Testis (tissue), 3 donors: ENCODE results near the gene MAGED2. TPM values are rescaled to one million over a fixed set of nuclear protein-coding genes. Genes with fewer than 3 reads are reported as not detected.
"Not testable (repeated sequence)": the region's sequence is repeated elsewhere in the genome, so short reads cannot be mapped to it uniquely, and the experiment has no call there.

Experiments used
- DNase-seq: peaks from one replicate; pipeline ENCODE4 v3.0.0-alpha.2; 2019
- H3K27ac ChIP-seq, 2 donors: fragments of 200-600 bp; sonication (generic); one replicate each; pipeline ENCODE4 v1.5.1; 2019
- H3K27me3 ChIP-seq: fragments of 200-600 bp; sonication (generic); one replicate; pipeline ENCODE4 v1.5.1; 2019
- H3K36me3 ChIP-seq: fragments of 200-600 bp; sonication (generic); one replicate; pipeline ENCODE4 v1.5.1; 2017; ENCODE audit warnings: low read depth; ENCODE audit errors: missing control alignments
- H3K4me1 ChIP-seq: fragments of 200-600 bp; sonication (generic); one replicate; pipeline ENCODE4 v1.5.1; 2019
- H3K4me3 ChIP-seq, 2 donors: fragments of 200-600 bp; sonication (generic); one replicate each; pipeline ENCODE4 v1.5.1; 2017 to 2019
- H3K9me3 ChIP-seq: fragments of 200-600 bp; sonication (generic); one replicate; pipeline ENCODE4 v1.5.1; 2017
- POLR2A ChIP-seq: fragments of 450-650 bp; IDR thresholded peaks from one replicate; pipeline ENCODE4 v1.6.1; 2017; ENCODE audit warnings: antibody characterized with exemption, mild to moderate bottlenecking, moderate library complexity
- WGBS, 2 donors: methylation state at CpG; one replicate each; pipeline ENCODE4 v1.1.5; 2018; 5-methylcytosine and 5-hydroxymethylcytosine counted together
- intact Hi-C: fragments of 100-400 bp; cut with DNase I; formaldehyde crosslinking; loops from one replicate; pipeline ENCODE4 v1.15.1; 2023; ENCODE audit warnings: low total_unique reads
- polyA plus RNA-seq: library from polyadenylated mRNA; stranded (reverse); fragments of 350-450 nt; fragmentation: Illumina TruSeq; extraction: RNeasy Lipid Tissue Mini Kit (QIAGEN cat#74804); gene quantifications from one replicate; pipeline ENCODE4 v1.2.3, GENCODE V29; 2014; ENCODE audit warnings: low read depth, low replicate concordance; ENCODE audit not compliant: insufficient read depth
- total RNA-seq, 2 donors: library from RNA; depleted of rRNA; stranded (reverse); fragments of >200 nt; gene quantifications; one replicate each; pipeline ENCODE4 v1.2.3, GENCODE V29; 2016
- TF ChIP-seq, protein P1 (sequence below), 3 experiments: fragments of 450-650 bp in 2 of 3; fragments of 200-600 bp in 1 of 3; sonication (generic) in 1 of 3; IDR thresholded peaks; one replicate each; pipeline ENCODE4 v1.5.1; 2016 to 2019; ENCODE audit warnings: antibody characterized with exemption in 3 of 3, mild to moderate bottlenecking in 2 of 3, moderate library complexity in 1 of 3

MAGED2 gene
- total and polyA plus RNA-seq, 3 donors from 2014 or later = 179 to 288 (median 206) TPM

DNA sequence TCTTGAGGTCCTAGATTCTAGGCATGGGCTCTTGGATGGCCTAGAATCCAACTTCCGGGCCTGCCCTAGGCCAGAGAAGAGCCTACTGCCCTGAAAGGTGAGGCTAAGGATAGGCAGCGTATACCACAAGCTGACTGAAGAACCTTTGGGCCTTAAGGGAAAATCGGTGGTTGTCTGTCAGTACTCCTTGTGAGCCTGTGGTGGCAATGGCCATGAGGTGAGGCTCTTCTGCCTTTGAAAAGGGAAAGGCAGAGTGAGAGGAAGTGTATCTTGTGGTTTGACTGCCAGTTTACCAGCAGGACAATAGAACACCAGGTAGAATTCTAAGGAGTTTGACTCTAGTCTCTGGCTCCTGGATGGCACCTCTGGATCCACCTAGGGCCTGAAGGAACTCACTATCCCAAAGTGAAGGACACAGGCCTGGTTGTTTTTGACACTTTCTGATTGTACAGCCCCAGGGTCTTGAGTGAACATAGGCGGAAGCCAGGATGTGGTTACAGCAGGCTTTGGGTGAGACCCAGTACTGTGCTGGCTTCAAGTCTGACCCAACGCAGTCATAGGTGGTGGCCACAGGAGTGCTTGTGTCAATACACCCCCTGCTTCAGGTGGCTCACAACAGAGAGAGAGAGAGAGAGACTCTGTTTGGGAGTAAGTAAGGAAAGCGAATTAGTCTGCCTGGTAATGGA lies 30.4 kb upstream of the MAGED2 start:
- Histone ChIP-seq H3K36me3 (no peaks in the 10 kb centered on the region), H3K4me1 (no peaks in the 10 kb centered on the region), H3K27ac (no peak overlapping the region), H3K27me3 (no peaks in the 10 kb centered on the region), H3K4me3 (no peak overlapping the region), H3K9me3 (no peaks in the 10 kb centered on the region)
- 89 to 93% methylated on average over 4 to 6 of the region's 6 CpGs for WGBS, 2 donors
- DNase-seq = no peak
- intact Hi-C loops = no loop called here
- TF ChIP-seq, protein P1, sequence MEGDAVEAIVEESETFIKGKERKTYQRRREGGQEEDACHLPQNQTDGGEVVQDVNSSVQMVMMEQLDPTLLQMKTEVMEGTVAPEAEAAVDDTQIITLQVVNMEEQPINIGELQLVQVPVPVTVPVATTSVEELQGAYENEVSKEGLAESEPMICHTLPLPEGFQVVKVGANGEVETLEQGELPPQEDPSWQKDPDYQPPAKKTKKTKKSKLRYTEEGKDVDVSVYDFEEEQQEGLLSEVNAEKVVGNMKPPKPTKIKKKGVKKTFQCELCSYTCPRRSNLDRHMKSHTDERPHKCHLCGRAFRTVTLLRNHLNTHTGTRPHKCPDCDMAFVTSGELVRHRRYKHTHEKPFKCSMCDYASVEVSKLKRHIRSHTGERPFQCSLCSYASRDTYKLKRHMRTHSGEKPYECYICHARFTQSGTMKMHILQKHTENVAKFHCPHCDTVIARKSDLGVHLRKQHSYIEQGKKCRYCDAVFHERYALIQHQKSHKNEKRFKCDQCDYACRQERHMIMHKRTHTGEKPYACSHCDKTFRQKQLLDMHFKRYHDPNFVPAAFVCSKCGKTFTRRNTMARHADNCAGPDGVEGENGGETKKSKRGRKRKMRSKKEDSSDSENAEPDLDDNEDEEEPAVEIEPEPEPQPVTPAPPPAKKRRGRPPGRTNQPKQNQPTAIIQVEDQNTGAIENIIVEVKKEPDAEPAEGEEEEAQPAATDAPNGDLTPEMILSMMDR (IDR thresholded peaks at IDR 0.05) = no peak
- no peak for TF ChIP-seq POLR2A

DNA sequence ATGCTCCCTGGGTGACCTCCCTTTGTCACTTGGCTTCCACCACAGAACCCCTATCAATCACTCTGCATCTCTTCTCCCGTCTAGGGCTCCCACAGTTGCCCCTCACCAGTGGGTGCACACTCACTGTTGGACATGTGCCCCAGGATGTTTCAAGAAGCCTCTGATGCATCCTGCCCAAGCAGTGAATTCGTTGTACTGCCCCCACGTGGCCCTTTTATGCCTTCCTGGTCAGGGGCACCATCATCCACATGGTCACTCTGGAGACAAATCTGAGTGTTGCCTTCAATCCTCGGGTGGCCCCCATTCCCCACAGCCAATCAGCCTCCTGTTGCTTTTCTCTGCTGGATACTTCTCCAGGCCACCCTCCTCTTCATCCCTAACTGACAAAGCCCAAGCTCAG lies 21.6 kb upstream of the MAGED2 start:
- intact Hi-C loops = no loop called here
- H3K4me1 ChIP-seq = no peaks in the 10 kb centered on the region
- no peak overlapping the region for H3K27ac ChIP-seq
- no peak overlapping the region for H3K4me3 ChIP-seq
- TF ChIP-seq POLR2A = no peak
- TF ChIP-seq, protein P1 (IDR thresholded peaks at IDR 0.05) = no peak
- no peaks in the 10 kb centered on the region for H3K27me3 ChIP-seq
- no peaks in the 10 kb centered on the region for H3K9me3 ChIP-seq
- no peaks in the 10 kb centered on the region for H3K36me3 ChIP-seq
- DNase-seq = peak; percentile 38
- 51 to 81% methylated on average over 3 to 4 of the region's 4 CpGs for WGBS, 2 donors

DNA sequence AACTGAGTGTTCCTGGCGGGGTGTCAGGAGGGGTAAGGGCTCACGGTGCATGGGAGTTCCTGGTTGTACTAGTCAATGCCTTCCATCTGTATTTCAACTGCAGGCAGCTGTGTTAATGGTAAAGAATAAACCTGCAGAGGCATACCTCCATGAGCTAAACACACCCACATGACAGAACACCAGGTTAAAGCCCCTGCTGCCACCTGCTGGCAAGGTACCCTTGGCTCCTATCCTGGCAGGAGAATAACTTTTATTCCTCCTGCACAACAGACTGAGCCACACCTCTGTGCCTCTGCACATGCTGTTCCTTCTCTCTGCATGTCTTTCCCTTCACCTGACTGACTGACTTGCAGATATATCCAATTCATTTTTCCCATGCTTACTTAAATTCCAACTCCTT lies 20.6 kb upstream of the MAGED2 start:
- Histone ChIP-seq H3K36me3 (no peaks in the 10 kb centered on the region), H3K27ac (no peak overlapping the region), H3K9me3 (no peaks in the 10 kb centered on the region), H3K4me3 (no peak overlapping the region), H3K27me3 (no peaks in the 10 kb centered on the region), H3K4me1 (no peaks in the 10 kb centered on the region)
- intact Hi-C loops = no loop called here
- DNase-seq = no peak
- WGBS, 2 donors = 90 to 100% methylated on average over 2 of the region's 2 CpGs
- TF ChIP-seq POLR2A = no peak
- TF ChIP-seq, protein P1 (IDR thresholded peaks at IDR 0.05) = no peak

DNA sequence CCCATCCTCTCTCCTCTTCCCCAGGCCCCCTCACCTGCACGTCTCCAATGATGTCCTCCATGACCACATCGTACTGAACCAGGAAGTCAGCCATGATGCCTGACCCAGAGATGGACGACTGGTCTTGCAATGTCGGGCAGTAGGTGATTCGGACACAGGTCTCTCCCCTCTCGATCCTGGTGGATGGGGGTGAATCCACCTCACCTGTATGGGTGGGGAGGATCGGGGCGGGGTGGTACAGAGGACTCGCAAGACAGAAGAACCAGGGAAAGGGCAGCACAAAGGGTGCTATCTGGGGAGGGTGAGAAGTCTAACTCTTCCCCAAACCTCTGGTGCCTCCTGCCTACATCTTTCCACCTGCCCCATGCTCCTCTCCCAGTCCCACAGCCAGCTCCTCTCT lies 19.1 kb upstream of the MAGED2 start:
- no peak for DNase-seq
- Histone ChIP-seq H3K4me1 (no peaks in the 10 kb centered on the region), H3K4me3 (no peak overlapping the region), H3K27me3 (no peaks in the 10 kb centered on the region), H3K27ac (no peak overlapping the region), H3K36me3 (no peaks in the 10 kb centered on the region), H3K9me3 (no peaks in the 10 kb centered on the region)
- intact Hi-C loops = no loop called here
- WGBS, 2 donors = 95 to 98% methylated on average over 4 to 9 of the region's 9 CpGs
- TF ChIP-seq, protein P1 (IDR thresholded peaks at IDR 0.05) = no peak
- no peak for TF ChIP-seq POLR2A

DNA sequence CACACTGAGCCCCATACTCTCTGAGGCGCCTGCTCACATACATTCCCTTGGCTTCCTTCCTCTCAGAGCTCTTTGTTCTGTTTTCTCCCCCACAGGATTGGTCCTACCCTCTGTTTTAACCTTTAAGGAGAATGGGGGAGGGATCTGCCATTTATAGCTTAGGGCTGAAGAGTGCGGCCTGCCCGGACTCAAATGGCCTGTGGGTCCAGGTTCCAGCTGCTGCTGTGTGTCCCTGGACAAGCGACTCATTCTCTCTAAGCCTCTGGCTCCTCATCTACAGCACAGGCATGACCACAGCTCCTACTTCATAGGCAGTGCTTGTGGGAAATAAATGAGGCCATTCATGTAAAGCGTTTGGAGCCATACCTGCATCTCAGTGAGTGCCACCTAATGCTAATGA lies 18.1 kb upstream of the MAGED2 start:
- 33 to 70% methylated on average over 3 to 4 of the region's 5 CpGs for WGBS, 2 donors
- DNase-seq, H3K27ac ChIP-seq, H3K36me3 ChIP-seq, H3K9me3 ChIP-seq, H3K4me1 ChIP-seq, H3K4me3 ChIP-seq, intact Hi-C loops, H3K27me3 ChIP-seq: not testable (repeated sequence)
